Stimulated activated CD4-positive, alpha-beta T cell treated with anti-CD3 and anti-CD28 coated beads, Interleukin-4, amount 100 ng/mL, for 48 hours (primary cell): ENCODE results near the gene RAX.

Experiments used
- DNase-seq, 2 donors: peaks; one replicate each; pipeline ENCODE4 v3.0.0-alpha.2; 2020; ENCODE audit warnings: low read depth in 2 of 2

Gene RAX

DNA sequence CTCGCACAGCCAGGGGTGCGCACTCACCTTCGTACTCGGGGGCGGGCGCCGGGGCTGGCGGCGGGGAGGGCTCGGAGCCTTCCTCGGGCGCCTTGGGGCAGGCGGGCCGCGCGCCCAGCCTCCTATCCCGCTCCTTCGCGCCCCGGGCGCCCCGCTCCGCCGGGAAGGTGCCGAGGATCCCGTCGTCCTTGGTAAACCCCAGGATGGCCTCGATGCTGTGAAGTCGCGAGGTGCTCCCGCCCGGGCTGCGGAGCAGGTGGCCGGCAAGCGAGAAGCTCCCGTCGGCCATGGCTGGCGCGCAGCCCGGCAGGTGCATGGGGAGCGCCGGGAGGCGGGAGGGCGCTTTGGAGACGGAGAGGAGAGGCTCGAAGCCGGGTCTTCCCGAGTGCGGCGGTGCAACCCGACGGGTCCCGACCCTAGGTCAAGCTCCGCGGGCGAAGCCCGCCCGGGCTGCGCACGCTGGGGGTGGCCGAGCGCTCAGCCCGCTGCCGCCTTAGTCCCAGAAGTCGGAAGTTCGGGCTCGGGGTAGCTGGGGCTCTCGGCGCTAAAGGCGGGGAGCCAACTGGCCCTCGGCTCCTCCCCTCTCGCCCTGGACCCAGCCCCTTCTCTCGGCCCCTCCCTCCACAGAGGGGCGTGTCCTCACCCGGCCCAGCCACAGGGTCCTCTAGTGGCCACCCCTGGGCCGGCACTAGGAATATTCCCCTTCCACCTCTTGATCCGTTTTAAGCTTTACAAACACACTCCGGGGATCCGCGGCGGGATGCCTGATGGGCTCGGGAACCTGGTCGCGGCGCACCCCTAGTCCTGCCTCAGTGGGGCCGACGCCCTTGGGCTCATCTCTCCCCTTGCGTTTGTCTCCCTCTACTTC is at the start of gene RAX:
Gene RAX (minus strand): TSS at position 564 of the 868 bp plus-strand sequence. CDS start 248 bp downstream, at position 316.
- DNase-seq: no peak

DNA sequence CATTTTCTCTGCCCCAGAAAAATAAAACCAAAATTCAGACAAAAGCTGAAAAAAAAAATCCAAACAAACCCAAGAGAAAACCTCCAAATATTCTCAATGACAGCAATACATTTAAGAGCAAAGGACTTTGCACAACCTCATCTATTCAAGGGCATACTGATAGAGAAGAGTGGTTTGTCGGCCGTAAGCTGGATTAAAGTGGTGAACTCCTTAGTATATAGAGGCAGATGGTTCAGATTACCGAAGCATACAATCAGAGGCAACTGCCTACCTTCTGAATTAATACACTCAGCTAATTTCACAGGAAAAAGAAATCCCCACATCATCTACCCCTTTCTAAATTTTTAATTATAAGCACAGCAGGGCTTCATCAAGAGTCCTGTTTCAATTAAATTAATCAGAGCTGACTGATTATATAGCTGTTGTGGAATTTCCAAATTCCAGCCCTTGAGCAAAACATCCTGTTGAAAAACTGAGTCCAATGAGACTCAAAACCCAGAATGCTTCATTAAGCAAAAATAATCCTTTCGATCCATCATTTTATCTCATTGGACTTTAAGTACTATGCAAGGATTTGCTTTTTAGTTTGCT is 45.3 kb upstream of the RAX start, which contains the start of gene CPLX4:
Gene CPLX4 (minus strand): TSS at position 190 of the 591 bp plus-strand sequence. CDS start 187 bp downstream, at position 3.
- DNase-seq: no peak

DNA sequence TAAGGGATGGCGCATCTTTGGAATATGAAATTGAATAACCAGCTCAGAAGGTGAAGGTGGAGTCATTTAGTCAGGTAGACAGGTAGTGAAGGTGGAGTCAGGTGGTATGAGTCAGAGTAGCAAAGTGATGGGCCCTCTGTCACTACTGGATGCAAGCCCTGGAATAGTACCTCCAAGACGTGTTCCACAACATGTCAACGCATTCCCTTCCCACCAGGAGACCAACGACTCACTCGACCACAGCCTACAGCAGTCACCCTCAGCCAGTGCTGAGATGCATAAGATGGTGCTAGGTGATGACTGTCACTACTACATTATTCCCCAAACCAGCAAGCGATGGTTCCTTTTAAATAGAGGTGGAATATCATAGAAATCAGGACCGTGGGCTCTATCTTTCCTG is 38.4 kb upstream of the RAX start:
- DNase-seq: no peak

DNA sequence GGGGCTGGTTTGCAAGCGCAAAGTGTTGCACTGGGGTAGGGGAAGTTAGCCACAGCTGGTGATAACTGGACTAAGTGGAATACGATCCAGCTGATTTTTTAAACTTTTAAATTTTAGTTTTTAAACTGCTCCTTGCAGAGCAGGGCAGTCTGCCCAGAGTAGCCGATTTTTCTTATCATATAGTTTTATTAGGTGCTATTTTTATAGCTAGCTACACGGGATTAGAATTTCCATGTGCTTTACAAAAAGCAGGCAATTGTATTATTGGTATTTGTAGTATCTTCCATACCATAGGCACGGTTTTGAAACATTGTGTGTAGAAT is 35.6 kb upstream of the RAX start:
- no peak for DNase-seq

DNA sequence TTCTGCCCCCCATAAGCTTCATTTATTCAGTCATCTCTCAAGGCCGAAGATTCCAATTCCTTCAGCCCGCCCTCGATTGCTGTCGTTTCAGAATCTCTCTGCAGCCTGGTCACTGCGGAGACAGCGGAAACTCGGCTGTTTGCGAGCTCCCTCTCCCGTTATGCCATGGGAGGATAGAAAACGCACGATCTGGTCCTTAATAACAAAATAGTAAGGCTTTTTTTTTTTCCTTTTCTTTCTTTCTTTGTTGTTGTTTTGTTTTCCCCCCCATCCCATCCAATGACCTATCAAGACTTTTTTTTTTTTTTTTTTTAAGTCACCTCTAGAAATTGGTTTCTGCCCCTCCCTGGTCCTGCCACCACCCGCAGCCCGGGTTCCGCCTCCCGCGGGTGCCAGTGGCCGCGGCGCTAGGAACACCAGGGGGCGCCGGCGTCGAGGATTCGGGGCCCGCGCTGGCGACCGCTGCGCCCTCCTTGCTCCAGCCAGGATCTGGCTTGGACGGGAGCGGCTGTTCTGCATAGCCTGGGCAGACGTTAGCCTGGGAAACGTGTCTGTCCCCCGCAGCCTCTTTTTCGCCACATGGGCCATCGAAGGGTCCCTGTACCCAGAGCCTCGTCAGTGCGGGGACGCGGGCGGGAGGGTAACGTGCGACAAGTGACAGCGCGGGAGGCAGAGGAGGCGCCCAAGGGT is 35.1 kb upstream of the RAX start:
- DNase-seq: peak; percentile 64 to 68

DNA sequence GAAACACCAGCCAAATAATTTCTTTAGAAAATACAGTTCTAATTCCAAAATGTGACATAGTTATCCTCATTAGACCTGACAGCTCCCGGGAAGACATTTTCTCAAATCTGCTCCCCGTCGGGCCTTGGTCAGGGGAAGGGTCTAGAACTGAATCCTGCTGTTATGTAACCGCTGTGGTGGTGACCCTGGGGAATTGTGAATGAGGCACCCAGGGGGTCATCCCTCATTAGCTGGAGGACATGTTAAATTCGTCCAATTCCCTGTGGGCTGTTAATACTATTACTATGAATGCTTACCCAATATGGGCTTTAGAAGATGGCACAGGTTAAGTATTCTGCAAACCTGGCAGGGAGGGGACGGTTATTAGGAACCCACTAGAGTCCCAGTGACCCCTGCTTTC is 33.4 kb upstream of the RAX start:
- no peak for DNase-seq

DNA sequence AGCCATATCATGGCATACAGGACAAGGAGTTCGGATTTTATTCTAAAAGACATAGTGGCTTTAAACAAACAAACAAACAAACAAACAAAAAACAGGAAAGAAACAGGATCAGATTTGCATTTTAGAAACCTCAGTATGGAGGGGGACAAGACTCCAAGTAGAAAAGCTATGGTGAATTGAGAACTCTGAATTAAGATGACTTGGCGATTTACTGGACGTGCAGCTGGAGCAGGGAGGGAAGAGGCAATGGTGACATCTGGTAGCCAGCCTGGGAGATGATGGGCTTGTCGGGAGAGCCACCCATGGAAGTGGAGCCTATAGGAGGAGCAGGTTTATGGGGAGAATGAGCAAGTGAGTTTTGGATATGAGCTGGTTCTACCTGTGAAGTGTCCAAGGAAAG is 32.0 kb upstream of the RAX start:
- no peak for DNase-seq

DNA sequence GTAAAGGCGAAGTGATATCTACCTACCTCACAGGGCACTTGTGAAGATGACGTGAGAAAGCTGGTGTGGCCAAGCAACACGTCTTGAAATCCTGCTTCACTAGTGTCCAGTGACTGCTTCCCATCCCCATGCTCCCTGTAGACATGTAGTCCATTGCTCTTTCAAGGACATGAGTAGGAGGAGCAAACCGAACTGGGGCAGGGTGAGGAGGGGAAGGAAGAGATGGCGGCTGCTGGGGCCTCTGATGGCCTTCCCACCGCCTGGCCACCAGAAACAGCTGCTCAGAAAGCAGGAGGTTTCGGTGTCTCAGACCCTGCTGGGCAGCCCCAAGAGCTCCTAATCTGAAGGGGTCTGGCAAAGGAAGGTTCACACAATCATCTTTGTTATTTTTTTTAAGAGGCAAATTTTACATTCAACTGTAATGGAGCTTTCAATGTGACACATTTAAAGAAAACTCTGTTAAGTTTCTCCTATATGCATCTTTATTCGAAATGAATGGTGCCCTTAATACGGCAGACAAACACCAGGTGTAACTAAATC is 30.5 kb upstream of the RAX start:
- no peak for DNase-seq

DNA sequence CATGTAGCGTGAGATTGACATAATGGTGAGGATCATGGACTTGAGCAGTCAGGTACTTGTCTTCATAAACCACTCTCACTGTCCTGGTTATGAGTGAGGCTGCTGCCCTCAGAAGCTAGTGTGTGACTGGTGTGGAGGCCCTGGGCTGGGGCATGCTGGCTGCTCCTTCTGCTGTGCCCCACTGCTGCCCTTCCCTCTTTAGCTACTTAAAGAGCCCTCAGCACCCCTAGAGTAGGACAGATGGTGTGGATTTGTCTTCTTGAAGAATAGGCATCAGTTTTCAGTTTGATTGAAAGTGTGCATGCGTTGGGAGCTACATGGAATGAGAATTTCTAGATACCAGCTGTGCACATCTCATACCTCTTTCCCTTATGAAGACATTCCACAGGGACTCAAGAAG is 29.8 kb upstream of the RAX start:
- DNase-seq: no peak

DNA sequence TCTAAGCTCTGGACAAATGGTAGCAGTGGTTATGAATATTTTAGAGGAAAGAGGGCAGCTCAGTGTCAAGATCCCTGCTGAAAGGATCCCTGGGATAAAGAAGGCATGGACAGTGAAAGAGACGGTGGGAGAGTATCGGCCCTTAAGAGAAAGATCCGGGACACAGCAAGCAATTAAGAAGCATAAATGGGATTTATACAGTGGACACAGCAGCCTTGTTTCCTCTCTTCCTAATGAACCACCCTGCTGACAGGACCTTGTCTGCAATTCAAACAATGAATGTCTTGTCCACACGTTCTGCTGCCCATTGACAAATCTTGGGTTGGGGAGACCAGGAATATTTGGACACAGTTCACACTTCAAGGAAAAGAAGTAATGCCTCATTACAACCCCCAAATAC is 28.7 kb upstream of the RAX start:
- DNase-seq: no peak

DNA sequence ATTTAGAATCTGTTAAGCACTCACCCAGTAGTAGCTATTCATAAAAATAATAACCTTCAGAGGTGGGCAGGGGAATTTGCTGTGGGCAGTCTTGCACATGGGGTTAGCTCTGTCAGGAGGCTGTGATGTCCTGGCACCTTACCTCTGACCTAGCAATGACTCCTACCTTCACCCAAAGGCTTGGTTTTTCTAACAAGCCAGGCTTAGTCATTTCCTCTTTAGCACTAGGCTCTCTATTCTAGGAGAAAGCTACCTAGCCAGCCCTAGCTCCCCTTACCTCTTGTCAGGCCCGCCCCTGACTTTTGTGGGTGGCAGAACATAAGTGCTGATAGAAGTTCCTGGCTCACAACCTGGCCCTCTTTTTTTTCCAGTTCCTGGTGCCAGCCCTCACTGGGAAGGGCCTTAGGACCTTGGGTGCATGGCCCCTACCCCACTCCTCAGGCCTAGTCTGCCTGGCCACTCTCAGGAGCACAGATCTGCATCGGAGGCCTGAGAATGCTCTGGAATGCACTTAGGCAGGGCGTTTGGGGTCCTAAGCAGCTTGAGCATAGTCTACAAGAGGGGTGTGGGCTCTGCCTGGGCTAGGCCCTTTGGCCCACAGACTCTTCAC is 27.5 kb upstream of the RAX start:
- no peak for DNase-seq

DNA sequence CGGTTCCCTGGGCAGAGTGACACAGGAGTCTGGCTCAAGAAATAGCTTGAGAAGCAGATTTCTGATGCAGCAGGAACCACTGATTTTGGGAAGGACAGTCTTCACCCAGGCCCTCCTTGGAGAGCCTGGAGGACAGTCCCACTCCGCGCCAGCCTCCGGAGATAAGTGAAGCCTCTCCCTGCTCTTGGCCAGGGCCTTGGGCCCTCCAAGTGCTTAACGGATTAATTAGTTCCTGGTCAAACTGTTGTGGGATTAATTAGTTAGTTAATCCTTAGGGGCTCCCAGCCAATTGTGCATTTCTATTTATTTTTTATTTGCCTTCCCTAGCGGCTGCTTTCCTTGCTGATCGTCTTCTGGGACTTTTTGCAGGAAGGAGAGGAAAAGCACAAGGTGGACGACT is 25.6 kb upstream of the RAX start:
- no peak for DNase-seq

DNA sequence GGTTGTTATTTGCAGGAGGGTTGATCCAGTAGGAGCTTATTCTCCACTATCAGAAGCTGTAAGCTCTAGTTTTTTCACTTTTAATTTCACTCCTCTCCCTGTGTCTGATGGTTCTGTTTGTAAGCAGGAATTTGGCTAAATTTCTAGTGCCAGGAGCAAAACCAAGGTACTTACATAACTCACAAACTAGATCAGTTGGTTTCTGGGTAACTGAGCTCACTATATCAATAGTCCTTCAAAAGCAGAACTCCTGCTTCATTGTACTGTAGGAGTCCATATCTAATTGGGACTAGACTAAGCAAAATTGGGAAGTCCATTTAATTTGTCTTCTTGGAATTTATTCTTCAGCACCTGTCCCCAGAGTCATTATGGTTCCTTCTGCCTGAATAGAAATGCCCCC is 20.1 kb upstream of the RAX start:
- DNase-seq: no peak

DNA sequence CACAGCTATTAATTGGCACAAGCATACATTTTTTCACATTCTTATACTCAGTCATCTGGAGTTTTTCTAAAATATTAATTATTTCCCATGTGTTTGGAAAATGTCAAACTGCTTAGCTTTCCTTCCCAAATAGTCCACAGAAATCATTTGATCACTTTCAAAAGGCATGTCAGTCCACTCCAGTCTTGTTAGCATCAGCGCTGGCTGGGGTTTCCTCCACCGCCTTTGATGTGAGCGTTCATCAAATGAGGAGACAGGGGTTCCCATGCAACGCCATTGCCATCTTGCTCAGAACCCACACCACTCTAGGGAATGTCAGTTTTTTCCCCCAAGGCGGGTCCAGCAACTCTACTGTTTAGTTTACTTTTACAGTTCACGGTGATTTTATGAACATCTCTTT is 13.1 kb upstream of the RAX start:
- DNase-seq: no peak

DNA sequence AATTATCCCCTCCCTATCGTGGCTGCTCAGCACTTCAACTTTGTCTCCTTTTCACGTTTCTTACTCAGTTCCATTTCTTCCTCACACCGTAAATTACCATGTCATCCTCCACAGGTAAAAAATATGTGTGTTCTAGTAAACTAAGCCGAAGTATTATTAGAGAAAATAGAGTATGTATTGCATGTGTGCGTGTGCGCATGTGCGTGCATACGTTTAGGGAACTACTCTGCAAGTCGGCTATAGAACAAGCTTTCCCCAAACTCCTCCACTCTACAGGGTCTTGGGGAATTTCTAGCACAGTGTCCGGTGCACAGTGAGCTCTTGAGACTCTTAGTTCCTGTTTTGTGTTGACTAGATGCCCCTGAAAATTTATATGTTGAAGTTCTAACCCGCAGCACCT is 9.1 kb upstream of the RAX start:
- DNase-seq: no peak

DNA sequence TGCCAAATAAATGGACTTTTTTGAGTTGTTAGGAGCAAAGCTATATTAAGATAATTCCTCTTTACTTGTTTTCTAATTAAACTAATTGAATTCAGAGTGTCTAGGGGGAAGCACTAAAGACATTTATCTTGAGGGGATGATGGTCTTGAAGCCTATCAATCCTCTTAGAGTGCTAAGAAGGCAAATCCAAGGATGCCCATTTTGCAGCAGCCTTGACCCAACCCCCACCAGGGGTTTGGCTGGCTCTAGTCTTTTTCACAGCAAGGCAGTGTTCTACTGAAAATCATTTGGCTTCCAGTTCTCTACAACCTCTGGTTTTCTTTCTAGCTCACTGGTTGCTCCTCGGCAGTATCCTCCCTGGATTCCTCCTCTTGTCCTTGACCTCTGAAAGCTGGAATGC is 6.5 kb upstream of the RAX start:
- no peak for DNase-seq

DNA sequence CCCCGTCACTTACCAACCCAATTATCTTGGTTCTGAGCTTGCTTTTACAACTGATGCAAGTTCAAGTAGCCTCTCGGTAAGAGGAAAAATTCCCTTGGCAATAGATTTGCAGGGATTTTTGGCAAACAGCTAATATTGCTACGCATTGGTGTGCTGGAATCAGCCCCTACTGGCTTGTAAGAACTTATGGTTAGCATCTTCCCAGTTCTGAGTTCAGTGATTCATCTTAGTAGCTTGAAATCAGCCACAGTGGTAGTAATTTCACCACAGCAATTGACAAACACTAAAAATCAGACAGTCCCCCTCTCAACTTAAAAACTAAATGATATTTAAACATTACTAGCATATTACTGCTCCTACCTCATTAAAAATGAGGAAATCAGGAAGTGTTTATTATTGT is 5.9 kb upstream of the RAX start:
- no peak for DNase-seq

DNA sequence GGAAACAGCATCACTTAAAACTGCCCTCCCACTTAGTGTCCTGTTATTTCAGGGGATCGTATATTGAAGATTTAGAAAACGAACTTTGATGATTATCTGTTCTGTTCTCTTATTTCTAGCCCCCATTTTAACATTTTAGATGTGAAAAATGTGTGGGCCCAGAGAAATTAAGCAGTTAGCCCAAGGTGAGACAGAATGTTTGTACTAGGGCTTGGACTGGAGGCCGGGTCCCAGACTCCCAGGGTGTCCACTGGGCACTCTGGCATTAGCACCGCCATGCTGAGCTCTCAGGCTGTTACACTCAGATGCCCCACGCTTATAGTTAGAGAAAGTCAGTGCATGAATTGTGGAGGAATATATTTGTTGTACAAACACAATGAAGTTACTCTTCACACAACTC is 5.5 kb upstream of the RAX start:
- DNase-seq: no peak

DNA sequence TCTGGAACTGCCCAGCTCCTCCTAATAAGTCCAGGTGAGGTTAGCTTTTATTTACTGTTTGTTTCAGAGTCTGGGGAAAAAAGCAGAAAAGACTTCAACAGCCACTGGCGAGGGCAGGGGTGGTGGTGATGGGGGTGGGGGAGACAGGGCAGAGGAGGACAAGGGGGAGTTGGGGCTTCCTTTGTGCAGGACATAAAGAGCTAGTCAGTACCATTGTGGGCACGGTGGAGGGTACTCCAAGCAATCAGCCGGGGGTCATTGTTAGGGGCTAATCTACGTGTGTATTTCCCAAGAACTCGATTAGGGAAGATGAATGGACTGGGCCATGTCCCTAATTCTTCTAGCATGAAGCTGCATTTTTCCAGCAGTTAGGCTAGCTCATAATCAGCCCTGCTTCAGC is 2.8 kb upstream of the RAX start:
- no peak for DNase-seq

DNA sequence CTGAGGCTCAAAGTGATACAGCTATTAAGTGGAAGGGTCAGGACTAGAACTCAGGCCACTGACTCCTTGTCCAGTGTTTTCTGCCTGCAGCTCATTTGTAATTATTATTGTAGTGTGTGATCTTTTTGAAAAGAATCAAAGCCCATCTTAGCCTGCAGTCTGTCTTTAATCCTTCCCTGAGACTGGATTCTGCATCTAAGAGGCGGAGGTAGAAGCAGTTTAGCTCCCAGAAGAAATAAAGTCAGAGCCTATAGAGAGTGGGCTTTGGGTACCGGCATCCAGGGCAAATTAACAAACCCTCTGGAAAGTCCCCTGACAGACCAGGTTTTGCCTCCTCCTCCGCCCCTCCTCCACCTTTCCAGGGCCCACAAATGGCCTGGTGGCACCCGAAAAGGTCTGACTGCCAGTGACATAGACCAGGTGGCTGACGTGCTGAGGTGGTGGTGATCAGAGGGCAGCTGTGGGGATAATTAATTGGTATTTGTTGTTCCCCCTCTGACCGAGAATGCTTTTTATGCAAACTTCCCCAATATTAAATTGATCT is 2.2 kb upstream of the RAX start:
- DNase-seq: no peak

DNA sequence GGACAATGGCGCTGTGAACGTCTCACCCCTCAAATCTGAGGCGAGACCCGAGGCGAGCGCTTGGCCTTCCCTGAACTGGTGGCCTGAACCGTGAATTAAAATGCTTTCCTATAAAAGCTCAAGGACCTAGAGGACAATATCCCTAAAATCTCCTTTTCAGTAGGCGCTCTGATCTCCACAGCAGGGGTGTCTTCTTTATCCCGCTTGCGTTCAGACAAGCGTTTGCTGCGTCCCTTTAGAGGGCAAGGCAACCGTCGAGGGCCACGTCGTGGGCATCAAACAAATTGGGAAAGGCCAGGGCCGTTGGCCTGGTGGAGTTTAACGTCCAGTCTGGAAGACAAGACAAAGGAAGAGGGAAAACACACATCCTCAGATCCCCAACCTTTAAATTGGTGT is 1.3 kb upstream of the RAX start:
- DNase-seq: no peak
